Transverse colon (tissue), 4 donors: ENCODE data around the gene NTRK2. TPM values are rescaled to one million over a fixed set of nuclear protein-coding genes. Genes with fewer than 3 reads are reported as not detected.
"Not testable (repeated sequence)": the region's sequence is repeated elsewhere in the genome, so short reads cannot be mapped to it uniquely, and the experiment has no call there.

Source experiments
- DNase-seq: peaks from one replicate; pipeline ENCODE4 v3.0.0-alpha.2; 2019
- H3K27ac ChIP-seq, 4 donors: fragments of 200-600 bp; sonication (generic); 2 replicates each; pipeline ENCODE4 v1.5.1; 2016 to 2018; ENCODE audit warnings: inconsistent platforms in 4 of 4
- H3K27me3 ChIP-seq: fragments of 200-600 bp; sonication (generic); 2 replicates; pipeline ENCODE4 v1.5.1; 2017; ENCODE audit warnings: inconsistent platforms
- H3K36me3 ChIP-seq, 4 donors: fragments of 200-600 bp; sonication (generic); 2 replicates each; pipeline ENCODE4 v1.5.1; 2017 to 2019; ENCODE audit warnings: inconsistent platforms in 4 of 4
- H3K4me1 ChIP-seq, 4 donors: fragments of 200-600 bp; sonication (generic); 2 replicates each; pipeline ENCODE4 v1.5.1; 2017 to 2020; ENCODE audit warnings: inconsistent platforms in 4 of 4
- H3K4me3 ChIP-seq, 4 donors: fragments of 200-600 bp; sonication (generic); 1 replicate in 1 of 4; 2 replicates in 3 of 4; pipeline versions ENCODE4 v1.5.1 to v1.6.1; 2017 to 2019; ENCODE audit warnings: inconsistent platforms in 4 of 4
- H3K9me3 ChIP-seq, 2 donors: fragments of 200-600 bp; sonication (generic); 2 replicates each; pipeline ENCODE4 v1.5.1; 2017 to 2019; ENCODE audit warnings: inconsistent platforms in 2 of 2
- EP300 ChIP-seq: sonication (generic); formaldehyde crosslinking; IDR thresholded peaks from one replicate; pipeline ENCODE4 v1.6.1; 2017; ENCODE audit warnings: antibody characterized with exemption, low read depth
- POLR2A ChIP-seq: fragments of 450-650 bp; IDR thresholded peaks from one replicate; pipeline ENCODE4 v1.6.1; 2016; ENCODE audit warnings: antibody characterized with exemption, mild to moderate bottlenecking, moderate library complexity
- POLR2AphosphoS5 ChIP-seq, 3 donors: sonication (generic); formaldehyde crosslinking; IDR thresholded peaks; one replicate each; pipeline ENCODE4 v1.6.1; 2016; ENCODE audit warnings: antibody characterized with exemption in 3 of 3
- WGBS, 2 donors: methylation state at CpG; one replicate each; pipeline ENCODE4 v1.1.5; 2018; ENCODE audit warnings: low coverage in 1 of 2; 5-methylcytosine and 5-hydroxymethylcytosine counted together
- in situ Hi-C, 4 donors: fragments of 200-750 bp; cut with MboI; loops; one replicate each; pipeline versions ENCODE4 v1.15.0 to v1.15.1; 2017; ENCODE audit warnings: low sequenced_read_pairs in 3 of 4, low pct_ligation_motif_present in 1 of 4, low pct_unique_long_range_greater_than_20kb in 1 of 4
- intact Hi-C: fragments of 100-400 bp; cut with DNase I; formaldehyde crosslinking; loops from one replicate; pipeline ENCODE4 v1.15.1; 2023; ENCODE audit warnings: low total_unique reads
- total RNA-seq, 4 donors: library from RNA; depleted of rRNA; stranded (reverse); fragments of >200 nt; gene quantifications; one replicate each; pipeline ENCODE4 v1.1.0, GENCODE V29; 2016
- TF ChIP-seq, protein P1 (sequence below), 5 experiments: fragments of 200-600 bp in 3 of 5; fragments of 450-650 bp in 2 of 5; sonication (generic) in 3 of 5; IDR thresholded peaks; 1 replicate in 2 of 5; 2 replicates in 3 of 5; pipeline ENCODE4 v1.5.1; 2016 to 2017; ENCODE audit warnings: antibody characterized with exemption in 5 of 5, inconsistent platforms in 3 of 5, mild to moderate bottlenecking in 2 of 5, moderate library complexity in 1 of 5

NTRK2 gene
- total RNA-seq, 4 donors from 2014 or later = 2.2 to 10.1 (median 6.4) TPM

DNA sequence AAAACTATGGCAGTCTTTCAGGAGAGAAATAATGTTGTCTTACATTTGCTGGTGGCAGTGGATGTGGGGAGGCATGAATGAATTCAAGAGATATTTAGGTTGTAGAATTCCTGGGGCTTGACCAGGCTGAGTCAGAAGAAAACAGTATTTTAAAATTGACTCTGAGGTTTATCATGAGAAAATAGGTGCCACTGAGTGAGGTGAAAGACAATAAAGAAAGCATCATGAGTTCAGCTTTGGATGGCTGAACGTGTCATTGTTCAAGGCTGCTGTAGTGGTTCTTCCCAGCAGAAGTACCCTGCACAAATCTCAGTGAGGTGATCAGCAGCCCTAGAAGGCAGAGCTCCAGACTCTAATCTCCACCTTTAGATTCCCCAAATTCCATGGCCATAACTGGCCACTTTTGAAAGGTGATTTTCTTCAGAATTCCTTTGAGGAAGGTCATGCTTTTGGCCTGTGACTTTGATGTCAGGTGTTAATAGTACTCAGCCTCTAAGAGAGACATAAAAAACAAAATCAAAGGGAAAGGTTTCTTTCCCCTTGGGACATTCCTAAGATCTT lies 395.4 kb downstream of the NTRK2 start:
- 79% methylated on average over 1 of the region's 1 CpG; no CpG with 5 or more reads in 1 of the 2 donors for WGBS, 2 donors
- intact Hi-C loops (no loop called here), in situ Hi-C loops (no loop called here)
- no peaks in the 10 kb centered on the region for H3K9me3 ChIP-seq
- H3K4me3 ChIP-seq = no peak overlapping the region
- H3K36me3 ChIP-seq = no peaks in the 10 kb centered on the region
- no peak overlapping the region for H3K27ac ChIP-seq
- DNase-seq = no peak
- no peaks in the 10 kb centered on the region for H3K4me1 ChIP-seq
- H3K27me3 ChIP-seq = no peaks in the 10 kb centered on the region
- TF ChIP-seq POLR2A (no peak), EP300 (no peak), POLR2AphosphoS5 (IDR thresholded peaks at IDR 0.05) (no peak)
- TF ChIP-seq, protein P1, sequence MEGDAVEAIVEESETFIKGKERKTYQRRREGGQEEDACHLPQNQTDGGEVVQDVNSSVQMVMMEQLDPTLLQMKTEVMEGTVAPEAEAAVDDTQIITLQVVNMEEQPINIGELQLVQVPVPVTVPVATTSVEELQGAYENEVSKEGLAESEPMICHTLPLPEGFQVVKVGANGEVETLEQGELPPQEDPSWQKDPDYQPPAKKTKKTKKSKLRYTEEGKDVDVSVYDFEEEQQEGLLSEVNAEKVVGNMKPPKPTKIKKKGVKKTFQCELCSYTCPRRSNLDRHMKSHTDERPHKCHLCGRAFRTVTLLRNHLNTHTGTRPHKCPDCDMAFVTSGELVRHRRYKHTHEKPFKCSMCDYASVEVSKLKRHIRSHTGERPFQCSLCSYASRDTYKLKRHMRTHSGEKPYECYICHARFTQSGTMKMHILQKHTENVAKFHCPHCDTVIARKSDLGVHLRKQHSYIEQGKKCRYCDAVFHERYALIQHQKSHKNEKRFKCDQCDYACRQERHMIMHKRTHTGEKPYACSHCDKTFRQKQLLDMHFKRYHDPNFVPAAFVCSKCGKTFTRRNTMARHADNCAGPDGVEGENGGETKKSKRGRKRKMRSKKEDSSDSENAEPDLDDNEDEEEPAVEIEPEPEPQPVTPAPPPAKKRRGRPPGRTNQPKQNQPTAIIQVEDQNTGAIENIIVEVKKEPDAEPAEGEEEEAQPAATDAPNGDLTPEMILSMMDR (IDR thresholded peaks at IDR 0.05) = no peak

DNA sequence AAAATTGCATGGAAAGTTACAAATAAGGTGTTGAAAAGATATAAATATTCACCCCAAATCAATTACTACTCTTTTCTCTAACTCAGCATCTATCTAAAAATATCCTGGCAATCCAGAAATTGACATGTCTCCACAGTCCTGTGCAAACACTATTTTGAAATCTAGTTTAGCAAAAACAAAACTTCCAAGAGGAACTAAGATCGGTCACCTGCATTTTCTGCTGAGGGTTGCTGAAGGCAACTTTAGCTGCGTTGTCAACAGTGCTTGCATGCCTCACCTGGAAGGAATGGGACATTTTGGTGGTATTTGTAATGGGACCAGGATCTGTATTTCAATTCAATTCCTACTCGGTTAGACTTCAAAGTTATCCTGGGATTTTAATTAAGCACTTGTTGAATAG lies 398.3 kb downstream of the NTRK2 start:
- Histone ChIP-seq H3K27ac (no peak overlapping the region), H3K4me3 (no peak overlapping the region), H3K9me3 (no peaks in the 10 kb centered on the region), H3K4me1 (no peaks in the 10 kb centered on the region), H3K27me3 (no peaks in the 10 kb centered on the region), H3K36me3 (no peaks in the 10 kb centered on the region)
- intact Hi-C loops = no loop called here
- in situ Hi-C loops = no loop called here
- WGBS, 2 donors = 74 to 79% methylated on average over 3 of the region's 3 CpGs
- TF ChIP-seq POLR2AphosphoS5 (IDR thresholded peaks at IDR 0.05) (no peak), POLR2A (no peak), EP300 (no peak)
- TF ChIP-seq, protein P1 (IDR thresholded peaks at IDR 0.05) = no peak
- DNase-seq = no peak

DNA sequence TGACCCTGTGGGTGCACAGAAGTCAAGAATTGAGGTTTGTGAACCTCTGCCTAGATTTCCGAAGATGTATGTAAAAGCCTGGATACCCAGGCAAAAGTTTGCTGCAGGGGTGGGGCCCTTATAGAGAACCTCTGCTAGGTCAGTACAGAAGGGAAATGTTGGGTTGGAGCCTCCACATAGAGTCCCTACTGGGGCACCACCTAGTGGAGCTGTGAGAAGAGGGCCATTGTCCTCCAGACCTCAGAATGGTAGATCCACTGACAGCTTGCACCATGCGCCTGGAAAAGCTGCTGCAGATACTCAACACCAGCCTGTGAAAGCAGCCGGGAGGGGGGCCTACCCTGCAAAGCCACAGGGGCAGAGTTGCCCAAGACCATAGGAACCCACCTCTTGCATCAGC lies 399.9 kb downstream of the NTRK2 start:
- H3K9me3 ChIP-seq, H3K36me3 ChIP-seq, in situ Hi-C loops, intact Hi-C loops, H3K27me3 ChIP-seq, H3K27ac ChIP-seq, H3K4me3 ChIP-seq, H3K4me1 ChIP-seq: not testable (repeated sequence)
- 100% methylated on average over 3 of the region's 3 CpGs; no CpG with 5 or more reads in 1 of the 2 donors for WGBS, 2 donors
- TF ChIP-seq, protein P1 (IDR thresholded peaks at IDR 0.05) = peak in 2 of 5 experiments; percentile 10 to 18
- DNase-seq = peak; percentile 13
